Pancreas (tissue), 10 donors: Measurements from ENCODE around the gene PHLDB3. TPM values are rescaled to one million over a fixed set of nuclear protein-coding genes. Genes with fewer than 3 reads are reported as not detected.

Experiments used
- ATAC-seq, 4 donors: fragments of 200-7000 bp; cut with Tn5 transposase; one replicate each; pipeline versions ENCODE4 v1.8.0 to v1.9.1; 2020; ENCODE audit warnings: mild to moderate bottlenecking in 4 of 4, moderate library complexity in 4 of 4
- DNase-seq, 6 donors: peaks; one replicate each; pipeline ENCODE4 v3.0.0-alpha.2; 2020
- FAIRE-seq: peaks from 2 replicates; lab custom pipeline; 2012; peaks lifted over from hg19 to GRCh38; lab: Jason Lieb, UNC
- H3K27ac ChIP-seq, 4 donors: fragments of 200-600 bp; sonication (generic); 1 replicate in 3 of 4; 2 replicates in 1 of 4; pipeline versions ENCODE4 v1.5.0 to v1.8.0; 2020
- H3K27me3 ChIP-seq, 4 donors: fragments of 200-600 bp; one replicate each; pipeline ENCODE4 v1.8.0; 2021
- H3K36me3 ChIP-seq, 3 donors: fragments of 200-600 bp; sonication (generic) in 1 of 3; one replicate each; pipeline versions ENCODE4 v1.5.0 to v1.8.0; 2020 to 2021
- H3K4me1 ChIP-seq, 3 donors: fragments of 200-600 bp; one replicate each; pipeline ENCODE4 v1.8.0; 2021
- H3K4me3 ChIP-seq, 4 donors: fragments of 200-600 bp; sonication (generic) in 2 of 4; one replicate each; pipeline versions ENCODE4 v1.5.0 to v1.8.0; 2020 to 2021
- H3K9me3 ChIP-seq, 4 donors: fragments of 200-600 bp; one replicate each; pipeline ENCODE4 v1.8.0; 2021
- WGBS, 2 donors: extraction: QIAGEN DNeasy Blood & Tissue Kit; methylation state at CpG; one replicate each; pipeline ENCODE4 v1.1.7; 2013; 5-methylcytosine and 5-hydroxymethylcytosine counted together
- intact Hi-C, 3 donors: fragments of 100-400 bp; cut with DNase I; formaldehyde crosslinking; loops; one replicate each; pipeline versions ENCODE4 v1.11.1 to v1.14.2; 2022
- polyA plus RNA-seq, 2 donors: library from polyadenylated mRNA; stranded (reverse); fragments of 200-250 nt; gene quantifications; one replicate each; pipeline ENCODE4 v1.2.3, GENCODE V29; 2013
- total RNA-seq, 6 donors: library from RNA; stranded (reverse); fragmentation: NEBNext Ultra II Directional in 4 of 6; extraction: Animal tissue kit (Norgen Biotek cat#: 25700) in 4 of 6; gene quantifications; one replicate each; pipeline versions ENCODE4 v1.2.1 to v1.2.4, GENCODE V29; 2021 to 2023
- TF ChIP-seq, protein P1 (sequence below), 4 donors: fragments of 200-600 bp; sonication (generic) in 3 of 4; IDR thresholded peaks; one replicate each; pipeline versions ENCODE4 v1.5.0 to v1.8.0; 2021; ENCODE audit warnings: antibody characterized with exemption in 4 of 4
- donor health status: healthy with polysubstance abuse.
- donor health status: DM: no; HTN: no; CAD: no; lungs with moderate emphysema.
- donor health status: DM: no; HTN: no; CAD: no.
- donor health status: control.
- donor health status: control.
- donor health status: Bipolar disorder and iron deficiency.
- donor health status: DM: yes; HTN: yes; CAD: no.
- donor health status: DM: no; HTN: no; CAD: no.
- donor health status: DM: no; HTN: no; CAD: no.
- donor health status: DM: yes; HTN: yes; CAD: no.

PHLDB3 gene
- total and polyA plus RNA-seq, 8 donors, result 7.2 to 33.7 (median 10.7) TPM

DNA sequence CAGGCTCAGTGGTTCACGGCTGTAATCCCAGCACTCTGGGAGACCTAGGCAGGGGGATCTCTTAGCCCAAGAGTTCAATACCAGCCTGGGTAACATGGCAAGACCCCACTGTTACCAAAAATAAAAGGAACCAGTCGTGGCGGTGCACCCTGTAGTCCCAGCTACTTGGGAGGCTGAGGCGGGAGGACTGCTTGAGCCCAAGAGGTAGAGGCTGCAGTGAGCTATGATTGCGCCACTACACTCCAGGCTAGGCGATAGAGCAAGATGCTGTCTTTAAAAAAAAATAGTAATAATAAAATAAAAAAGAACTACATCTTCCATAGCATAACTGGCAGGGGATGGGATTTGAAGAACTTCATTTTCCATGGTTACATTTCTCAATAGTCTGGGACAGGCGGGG lies 42.2 kb downstream of the PHLDB3 start:
- Histone ChIP-seq H3K36me3 (no peaks in the 10 kb centered on the region), H3K4me1 (peaks cover 0 to 3% (median 0%) of the 10 kb centered on the region in 3 donors), H3K27me3 (no peaks in the 10 kb centered on the region), H3K4me3 (no peak overlapping the region), H3K9me3 (no peaks in the 10 kb centered on the region), H3K27ac (no peak overlapping the region)
- WGBS, 2 donors, result 90 to 94% methylated on average over 7 of the region's 7 CpGs
- TF ChIP-seq, protein P1, sequence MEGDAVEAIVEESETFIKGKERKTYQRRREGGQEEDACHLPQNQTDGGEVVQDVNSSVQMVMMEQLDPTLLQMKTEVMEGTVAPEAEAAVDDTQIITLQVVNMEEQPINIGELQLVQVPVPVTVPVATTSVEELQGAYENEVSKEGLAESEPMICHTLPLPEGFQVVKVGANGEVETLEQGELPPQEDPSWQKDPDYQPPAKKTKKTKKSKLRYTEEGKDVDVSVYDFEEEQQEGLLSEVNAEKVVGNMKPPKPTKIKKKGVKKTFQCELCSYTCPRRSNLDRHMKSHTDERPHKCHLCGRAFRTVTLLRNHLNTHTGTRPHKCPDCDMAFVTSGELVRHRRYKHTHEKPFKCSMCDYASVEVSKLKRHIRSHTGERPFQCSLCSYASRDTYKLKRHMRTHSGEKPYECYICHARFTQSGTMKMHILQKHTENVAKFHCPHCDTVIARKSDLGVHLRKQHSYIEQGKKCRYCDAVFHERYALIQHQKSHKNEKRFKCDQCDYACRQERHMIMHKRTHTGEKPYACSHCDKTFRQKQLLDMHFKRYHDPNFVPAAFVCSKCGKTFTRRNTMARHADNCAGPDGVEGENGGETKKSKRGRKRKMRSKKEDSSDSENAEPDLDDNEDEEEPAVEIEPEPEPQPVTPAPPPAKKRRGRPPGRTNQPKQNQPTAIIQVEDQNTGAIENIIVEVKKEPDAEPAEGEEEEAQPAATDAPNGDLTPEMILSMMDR (IDR thresholded peaks at IDR 0.05), result no peak
- no peak for ATAC-seq
- no peak for DNase-seq
- intact Hi-C loops, result no loop called here
- FAIRE-seq, result no peak

DNA sequence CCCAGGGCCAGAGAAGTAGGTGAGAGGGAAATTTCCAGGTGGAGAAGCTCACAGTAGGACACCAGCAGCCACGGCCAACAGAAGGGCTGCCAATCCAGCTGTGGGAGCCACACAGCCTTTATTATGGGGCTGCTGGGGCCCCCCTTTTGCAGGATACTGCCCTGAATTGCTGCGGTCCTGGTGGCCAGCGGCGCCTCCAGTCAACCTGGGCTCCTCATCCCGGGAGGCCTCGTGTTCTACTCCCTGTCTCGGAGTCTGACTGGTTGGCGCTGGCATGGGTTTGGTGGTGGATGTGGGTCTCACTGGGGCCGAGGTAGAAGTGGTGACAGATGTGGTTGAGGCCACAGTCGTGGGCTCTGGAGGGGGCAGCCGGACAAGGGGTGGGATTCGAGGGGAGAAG lies 43.2 kb downstream of the PHLDB3 start:
- no peak overlapping the region for H3K27ac ChIP-seq
- H3K9me3 ChIP-seq, result no peaks in the 10 kb centered on the region
- intact Hi-C loops, result no loop called here
- TF ChIP-seq, protein P1 (IDR thresholded peaks at IDR 0.05), result no peak
- 83 to 89% methylated on average over 12 of the region's 12 CpGs for WGBS, 2 donors
- FAIRE-seq (no peak), DNase-seq (no peak), ATAC-seq (no peak)
- no peaks in the 10 kb centered on the region for H3K36me3 ChIP-seq
- no peaks in the 10 kb centered on the region for H3K27me3 ChIP-seq
- H3K4me1 ChIP-seq, result peaks cover 0 to 3% (median 0%) of the 10 kb centered on the region in 3 donors
- H3K4me3 ChIP-seq, result no peak overlapping the region

DNA sequence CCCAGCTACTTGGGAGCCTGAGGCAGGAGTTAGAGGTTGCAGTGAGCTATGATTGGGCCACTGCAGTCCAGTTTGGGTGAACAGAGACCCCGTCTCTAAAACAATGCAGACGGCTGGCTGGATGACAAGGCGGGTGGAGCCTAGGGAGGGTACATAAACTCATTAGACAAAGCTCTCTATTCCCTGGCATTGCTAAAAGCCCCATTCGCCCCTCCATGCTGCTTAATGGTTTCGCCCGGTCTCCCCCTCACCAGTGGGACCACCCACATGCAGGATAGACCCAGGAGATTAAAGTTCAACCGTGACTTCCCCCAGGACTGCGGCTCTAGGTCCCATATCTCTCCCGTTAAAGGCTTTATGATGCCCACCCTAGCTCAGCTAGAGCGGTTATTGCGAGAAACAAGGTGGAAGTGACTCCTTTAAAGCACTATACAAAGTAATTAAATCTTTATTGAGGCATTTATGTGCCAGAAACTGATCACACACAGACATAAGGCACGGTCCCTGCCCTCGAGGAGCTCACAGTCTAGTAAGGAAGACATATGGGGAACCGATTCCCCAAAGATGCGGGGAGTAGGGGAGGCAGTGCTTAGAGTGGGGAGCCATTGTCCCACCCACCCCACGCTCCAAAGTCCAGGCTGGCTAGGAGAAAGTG lies 44.1 kb downstream of the PHLDB3 start:
- intact Hi-C loops, result no loop called here
- WGBS, 2 donors, result 73 to 77% methylated on average over 15 to 16 of the region's 16 CpGs

DNA sequence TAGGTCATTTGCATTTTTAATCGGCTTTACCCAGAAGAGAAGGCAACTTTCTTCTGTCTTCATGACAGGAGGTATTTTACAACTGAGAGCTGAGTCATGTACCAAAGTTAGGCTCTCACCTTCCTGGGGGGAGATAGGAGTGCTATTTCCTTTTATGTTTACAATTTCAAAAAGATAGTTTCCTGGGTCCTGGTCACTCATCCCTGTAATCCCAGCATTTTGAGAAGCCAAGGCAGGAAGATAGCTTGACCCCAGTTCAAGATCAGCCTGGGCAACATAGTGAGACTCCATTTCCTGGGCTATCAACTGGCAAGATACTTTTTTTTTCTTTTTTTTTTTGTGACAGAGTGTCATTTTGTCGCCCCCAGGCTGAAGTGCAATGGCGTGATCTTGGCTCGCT lies 46.7 kb downstream of the PHLDB3 start:
- Histone ChIP-seq H3K27me3 (no peaks in the 10 kb centered on the region), H3K36me3 (no peaks in the 10 kb centered on the region), H3K9me3 (no peaks in the 10 kb centered on the region), H3K4me3 (no peak overlapping the region), H3K27ac (no peak overlapping the region), H3K4me1 (no peaks in the 10 kb centered on the region)
- ATAC-seq (no peak), DNase-seq (no peak), FAIRE-seq (no peak)
- 79 to 87% methylated on average over 4 of the region's 4 CpGs for WGBS, 2 donors
- intact Hi-C loops, result no loop called here
- TF ChIP-seq, protein P1 (IDR thresholded peaks at IDR 0.05), result no peak

More for the DNA sequence above, 44.1 kb downstream of the PHLDB3 start:
- H3K4me3 ChIP-seq, result no peak overlapping the region
- TF ChIP-seq, protein P1 (IDR thresholded peaks at IDR 0.05), result no peak
- H3K27ac ChIP-seq, result no peak overlapping the region
- FAIRE-seq (no peak), DNase-seq (no peak), ATAC-seq (no peak)
- H3K27me3 ChIP-seq, result no peaks in the 10 kb centered on the region
- H3K4me1 ChIP-seq, result peaks cover 0 to 3% (median 0%) of the 10 kb centered on the region in 3 donors
- H3K9me3 ChIP-seq, result no peaks in the 10 kb centered on the region
- H3K36me3 ChIP-seq, result no peaks in the 10 kb centered on the region
